ENCODE results near the gene SLC12A2.

DNA sequence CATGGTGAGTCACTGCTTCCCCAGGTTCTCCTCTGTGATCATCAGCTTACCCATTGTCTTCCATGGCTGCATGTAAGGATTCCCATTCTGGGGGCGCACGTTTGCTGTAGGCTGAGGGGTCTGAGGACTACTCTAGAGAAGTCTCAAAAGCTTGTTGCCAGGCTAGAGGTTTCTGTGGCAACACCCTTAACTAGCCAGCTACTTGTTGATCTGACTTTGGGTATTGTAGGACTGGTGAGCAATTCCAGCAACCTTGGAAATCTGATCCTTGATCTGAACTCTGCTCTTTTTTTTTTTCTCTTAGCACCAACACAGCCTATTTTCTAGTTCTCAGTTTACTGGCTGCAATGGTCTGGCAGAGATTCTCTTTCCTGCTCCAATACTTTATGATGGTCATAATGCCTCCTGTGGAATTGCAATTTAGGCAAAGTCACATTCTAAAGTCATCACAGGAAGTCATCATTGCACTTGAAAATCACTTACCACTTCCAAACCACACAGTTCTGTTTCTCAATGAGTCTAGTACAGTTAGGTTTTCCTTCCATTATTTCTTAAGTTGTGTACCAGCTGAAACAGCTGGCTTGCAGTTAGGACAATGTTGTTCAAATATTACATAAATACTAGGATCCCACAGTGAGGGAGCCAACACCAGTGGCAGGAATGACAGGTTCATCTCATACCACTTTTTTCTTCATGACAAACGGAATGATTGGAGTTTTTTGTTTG, 110.3 kb downstream of the SLC12A2 start:
- TF ChIP-seq RAD21 (IDR thresholded peaks at IDR 0.05; ENCODE audit: low read depth) (no peak), EP300 (IDR thresholded peaks at IDR 0.05; ENCODE audit: borderline replicate concordance) (no peak), TEAD4 (IDR thresholded peaks at IDR 0.05) (no peak), YY1 (IDR thresholded peaks at IDR 0.05; ENCODE audit: low read depth) (no peak), TAF1 (IDR thresholded peaks at IDR 0.05; ENCODE audit: low read depth) (no peak), CEBPB (IDR thresholded peaks at IDR 0.05) (no peak), CREB1 (IDR thresholded peaks at IDR 0.05; ENCODE audit: low read depth) (no peak), TCF12 (IDR thresholded peaks at IDR 0.05; ENCODE audit: low read depth) (no peak)
- TF ChIP-seq, protein P1, sequence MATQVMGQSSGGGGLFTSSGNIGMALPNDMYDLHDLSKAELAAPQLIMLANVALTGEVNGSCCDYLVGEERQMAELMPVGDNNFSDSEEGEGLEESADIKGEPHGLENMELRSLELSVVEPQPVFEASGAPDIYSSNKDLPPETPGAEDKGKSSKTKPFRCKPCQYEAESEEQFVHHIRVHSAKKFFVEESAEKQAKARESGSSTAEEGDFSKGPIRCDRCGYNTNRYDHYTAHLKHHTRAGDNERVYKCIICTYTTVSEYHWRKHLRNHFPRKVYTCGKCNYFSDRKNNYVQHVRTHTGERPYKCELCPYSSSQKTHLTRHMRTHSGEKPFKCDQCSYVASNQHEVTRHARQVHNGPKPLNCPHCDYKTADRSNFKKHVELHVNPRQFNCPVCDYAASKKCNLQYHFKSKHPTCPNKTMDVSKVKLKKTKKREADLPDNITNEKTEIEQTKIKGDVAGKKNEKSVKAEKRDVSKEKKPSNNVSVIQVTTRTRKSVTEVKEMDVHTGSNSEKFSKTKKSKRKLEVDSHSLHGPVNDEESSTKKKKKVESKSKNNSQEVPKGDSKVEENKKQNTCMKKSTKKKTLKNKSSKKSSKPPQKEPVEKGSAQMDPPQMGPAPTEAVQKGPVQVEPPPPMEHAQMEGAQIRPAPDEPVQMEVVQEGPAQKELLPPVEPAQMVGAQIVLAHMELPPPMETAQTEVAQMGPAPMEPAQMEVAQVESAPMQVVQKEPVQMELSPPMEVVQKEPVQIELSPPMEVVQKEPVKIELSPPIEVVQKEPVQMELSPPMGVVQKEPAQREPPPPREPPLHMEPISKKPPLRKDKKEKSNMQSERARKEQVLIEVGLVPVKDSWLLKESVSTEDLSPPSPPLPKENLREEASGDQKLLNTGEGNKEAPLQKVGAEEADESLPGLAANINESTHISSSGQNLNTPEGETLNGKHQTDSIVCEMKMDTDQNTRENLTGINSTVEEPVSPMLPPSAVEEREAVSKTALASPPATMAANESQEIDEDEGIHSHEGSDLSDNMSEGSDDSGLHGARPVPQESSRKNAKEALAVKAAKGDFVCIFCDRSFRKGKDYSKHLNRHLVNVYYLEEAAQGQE (IDR thresholded peaks at IDR 0.05; ENCODE audit: low read depth), result no peak
- TF ChIP-seq, protein P2, sequence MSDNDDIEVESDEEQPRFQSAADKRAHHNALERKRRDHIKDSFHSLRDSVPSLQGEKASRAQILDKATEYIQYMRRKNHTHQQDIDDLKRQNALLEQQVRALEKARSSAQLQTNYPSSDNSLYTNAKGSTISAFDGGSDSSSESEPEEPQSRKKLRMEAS (IDR thresholded peaks at IDR 0.05), result no peak

All from Ishikawa (cell line).